Inferior parietal cortex (tissue), 1 donor: ENCODE results near the gene CLECL1.
A peak's percentile ranks its signal among the peaks of the same experiment; 100 is the strongest.
"Not testable (repeated sequence)": the region's sequence is repeated elsewhere in the genome, so short reads cannot be mapped to it uniquely, and the experiment has no call there.

ENCODE experiments used
- DNase-seq: peaks from one replicate; pipeline ENCODE4 v3.0.0-alpha.2; 2016; ENCODE audit errors: extremely low spot score

CLECL1 gene

DNA sequence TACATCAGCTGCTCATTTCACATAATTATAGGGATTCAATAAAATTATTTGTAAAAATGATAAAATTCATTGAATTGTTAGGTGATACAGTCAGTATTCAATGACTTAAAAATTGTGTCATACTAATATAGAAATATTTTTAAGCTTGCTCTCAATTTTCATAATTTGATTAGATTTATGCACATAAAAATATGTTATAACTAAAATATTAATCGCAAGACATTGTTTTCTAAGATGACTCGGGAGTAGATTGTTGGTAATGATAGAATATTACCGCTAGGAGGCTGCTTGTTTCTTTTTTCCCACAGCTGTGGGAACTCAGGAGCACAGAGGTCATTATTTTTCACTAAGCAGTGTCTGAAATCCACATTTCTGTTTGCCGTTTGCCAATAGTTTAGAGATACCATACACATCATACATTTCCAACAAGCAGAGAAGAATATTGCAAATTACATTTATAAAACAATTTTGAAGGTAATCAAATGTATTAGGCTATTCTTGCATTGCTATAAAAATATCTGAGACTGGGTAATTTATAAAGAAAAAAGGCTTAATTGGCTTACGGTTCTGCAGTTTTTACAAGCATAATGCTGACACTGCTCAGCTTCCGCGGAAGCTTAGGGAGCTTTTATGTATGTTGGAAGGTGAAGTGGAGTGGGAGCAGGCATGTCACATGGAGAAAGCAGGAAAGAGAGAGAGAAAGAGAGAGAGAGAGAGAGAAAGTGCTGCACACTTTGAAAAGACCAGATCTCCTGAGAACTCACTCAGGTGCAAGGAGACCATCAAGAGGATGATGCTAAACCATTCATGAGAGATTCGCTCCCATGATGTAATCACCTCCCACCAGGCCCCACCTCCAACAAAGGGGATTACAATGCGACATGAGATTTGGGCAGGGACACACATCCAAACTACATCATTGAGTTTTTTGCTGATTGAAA, 18.6 kb upstream of the CLECL1 start:
- DNase-seq = peak; percentile 36

GRCh38 chr12:9750276-9751203, 17.6 kb upstream of the CLECL1 start:
- DNase-seq = peak; percentile 88

DNA sequence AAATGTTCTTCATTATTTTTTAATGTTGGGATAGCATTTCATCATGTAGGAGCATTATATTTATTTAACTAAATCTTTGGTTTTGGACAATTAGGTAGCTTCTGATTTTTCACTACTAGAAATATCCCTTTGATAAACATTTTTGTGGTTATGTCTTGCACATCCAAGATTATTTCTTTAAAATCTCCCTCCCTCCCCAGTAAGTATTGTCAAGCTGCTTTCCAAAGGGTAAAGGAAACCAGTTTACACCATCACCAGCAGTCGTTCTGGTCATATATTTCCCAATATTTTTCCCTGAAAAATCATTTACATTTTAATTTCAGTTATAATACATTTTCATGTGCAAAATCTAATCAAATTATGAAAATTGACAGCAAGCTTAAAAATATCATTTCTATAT, 16.7 kb upstream of the CLECL1 start:
- DNase-seq = no peak

- no peak for DNase-seq
These were observed 12.3 kb upstream of the CLECL1 start for GRCh38 chr12:9745199-9745598.

GRCh38 chr12:9742661-9743060, 9.8 kb upstream of the CLECL1 start:
- no peak for DNase-seq

DNA sequence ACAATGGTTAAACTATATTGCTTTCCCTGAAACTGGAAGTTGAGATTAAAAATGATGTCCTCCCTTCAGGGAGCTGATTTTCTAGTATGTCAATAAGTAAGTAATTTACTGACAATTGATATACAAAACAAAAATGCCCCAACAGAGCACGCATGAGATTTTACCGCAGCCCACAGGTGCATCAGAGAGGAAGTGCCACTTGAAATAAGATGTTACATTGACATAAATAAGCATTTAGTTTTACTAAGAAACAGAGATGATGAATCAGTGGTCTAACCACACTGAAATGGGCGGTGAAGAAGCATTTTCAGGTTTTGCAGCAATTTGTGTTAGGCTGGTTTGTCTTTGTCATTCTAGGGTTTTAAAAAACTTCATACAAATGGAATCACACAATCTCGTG, 8.8 kb upstream of the CLECL1 start:
- no peak for DNase-seq

DNA sequence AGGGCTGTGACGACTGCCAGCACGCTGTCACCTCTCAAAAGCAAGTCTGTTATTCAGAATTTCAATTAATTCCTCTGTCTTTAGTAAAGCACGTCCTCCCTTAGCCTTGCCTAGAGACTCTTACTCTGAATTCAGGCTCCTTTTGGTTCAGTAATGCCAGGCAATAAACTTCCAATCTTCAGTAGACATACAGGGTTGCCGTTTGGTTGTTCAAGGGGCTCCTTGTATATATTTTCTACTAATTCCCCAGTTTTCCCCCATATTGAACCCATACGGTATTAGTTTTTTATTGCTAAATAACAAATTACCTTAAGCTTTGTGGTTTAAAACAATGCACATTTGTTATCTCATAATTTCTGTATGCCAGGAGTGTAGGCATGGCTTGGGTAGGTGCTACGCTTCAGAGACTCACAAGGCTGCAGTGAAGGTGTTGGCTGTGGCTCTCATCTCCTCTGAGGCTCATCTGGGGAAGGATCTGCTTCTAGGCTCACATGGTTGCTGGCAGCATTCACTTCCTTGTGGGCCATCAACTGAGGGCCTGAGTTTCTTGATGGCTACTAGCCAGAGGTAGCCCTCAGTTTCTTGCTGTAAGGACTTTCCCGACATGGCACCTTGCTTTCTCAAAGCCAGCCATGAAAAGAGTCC, 7.3 kb upstream of the CLECL1 start:
- no peak for DNase-seq

DNA sequence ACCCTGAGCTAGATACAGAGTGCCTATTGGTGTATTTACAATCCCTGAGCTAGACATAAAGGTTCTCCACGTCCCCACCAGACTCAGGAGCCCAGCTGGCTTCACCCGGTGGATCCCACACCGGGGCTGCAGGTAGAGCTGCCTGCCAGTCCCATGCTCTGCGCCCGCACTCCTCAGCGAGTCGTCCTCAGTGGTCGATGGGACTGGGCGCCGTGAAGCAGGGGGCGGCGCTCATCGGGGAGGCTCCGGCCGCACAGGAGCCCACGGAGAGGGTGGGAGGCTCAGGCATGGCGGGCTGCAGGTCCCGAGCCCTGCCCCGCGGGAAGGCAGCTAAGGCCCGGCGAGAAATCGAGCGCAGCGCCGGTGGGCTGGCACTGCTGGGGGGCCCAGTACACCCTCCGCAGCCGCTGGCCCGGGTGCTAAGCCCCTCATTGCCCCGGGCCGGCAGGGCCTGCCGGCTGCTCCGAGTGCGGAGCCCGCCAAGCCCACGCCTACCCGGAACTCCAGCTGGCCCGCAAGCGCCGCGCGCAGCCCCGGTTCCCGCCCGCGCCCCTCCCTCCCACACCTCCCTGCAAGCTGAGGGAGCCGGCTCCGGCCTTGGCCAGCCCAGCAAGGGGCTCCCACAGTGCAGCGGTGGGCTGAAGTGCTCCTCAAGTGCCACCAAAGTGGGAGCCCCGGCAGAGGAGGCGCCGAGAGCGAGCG, 6.7 kb upstream of the CLECL1 start:
- DNase-seq = not testable (repeated sequence)

GRCh38 chr12:9738905-9739304, 6.0 kb upstream of the CLECL1 start:
- not testable (repeated sequence) for DNase-seq

DNA sequence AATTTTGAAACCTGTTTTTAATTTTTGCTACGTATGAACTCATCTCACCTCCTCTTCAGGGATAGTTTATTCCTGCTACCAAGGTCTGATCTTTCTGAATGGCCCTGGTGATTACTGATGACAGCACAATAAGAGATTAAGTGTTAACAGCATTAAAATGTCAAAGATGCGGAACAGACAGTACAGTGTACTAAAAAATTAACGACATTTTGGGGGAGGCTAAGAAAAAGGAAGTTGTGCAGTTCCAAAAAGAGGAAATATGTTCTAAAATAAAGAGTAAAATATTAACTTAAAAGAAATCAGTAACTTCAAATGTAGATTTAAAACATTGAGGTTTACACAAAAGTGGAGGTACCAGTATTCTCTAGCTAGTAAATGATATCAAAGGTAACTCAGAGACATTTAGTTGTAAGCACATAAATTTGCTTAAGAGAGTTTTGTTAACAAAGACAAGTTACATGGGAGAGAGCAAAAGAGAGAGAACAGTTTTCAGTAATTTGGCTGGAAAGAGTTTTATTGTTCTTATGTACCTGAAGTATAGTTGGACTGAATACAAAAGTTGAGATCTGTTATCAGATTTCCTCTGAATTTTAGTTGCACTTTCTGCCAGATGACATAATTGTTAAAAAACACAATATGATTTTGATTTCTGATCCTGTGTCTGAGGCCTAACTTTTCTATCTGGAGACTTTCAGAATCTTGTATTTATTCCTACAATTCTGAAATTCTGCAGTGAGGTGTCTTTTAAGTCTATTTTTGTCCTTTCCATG, 4.2 kb upstream of the CLECL1 start:
- no peak for DNase-seq

DNA sequence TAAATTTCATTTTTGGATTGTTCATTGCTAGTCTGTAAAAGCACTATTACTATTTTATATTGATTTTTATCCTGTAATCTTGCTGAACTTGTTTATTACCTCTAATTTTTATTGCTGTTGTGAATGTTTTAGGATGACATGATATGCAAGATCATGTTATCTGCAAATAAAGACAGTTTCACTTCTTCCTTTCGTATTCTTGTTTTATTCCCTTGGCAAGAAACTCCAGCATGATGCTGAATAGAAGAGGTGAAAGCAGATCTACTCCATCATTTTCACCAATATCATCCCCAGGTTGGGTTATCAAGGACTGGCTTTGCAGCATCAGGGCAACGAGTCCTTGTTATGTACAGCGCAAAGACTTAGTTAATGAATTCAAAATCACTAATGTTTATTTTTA, 2.7 kb upstream of the CLECL1 start:
- DNase-seq = no peak

DNA sequence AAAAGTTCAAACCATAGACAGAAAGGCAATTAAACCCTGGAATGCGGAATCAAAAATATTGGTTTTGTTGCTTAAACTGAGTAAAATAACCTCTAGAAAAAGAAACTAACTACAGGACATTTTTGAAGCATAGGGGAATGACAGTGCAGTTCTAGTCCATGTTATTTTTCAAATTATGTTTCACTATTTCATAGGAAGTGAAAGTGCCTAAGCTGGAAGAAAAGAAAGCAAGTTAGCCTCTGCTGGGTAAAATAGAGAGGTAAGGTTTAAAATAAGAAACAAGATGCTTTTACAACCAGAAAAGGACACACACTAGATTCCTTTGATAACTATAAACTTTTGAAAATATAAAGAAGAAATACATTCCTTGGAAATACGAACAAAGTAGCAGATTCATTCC, 1.1 kb downstream of the CLECL1 start:
- DNase-seq = no peak

DNA sequence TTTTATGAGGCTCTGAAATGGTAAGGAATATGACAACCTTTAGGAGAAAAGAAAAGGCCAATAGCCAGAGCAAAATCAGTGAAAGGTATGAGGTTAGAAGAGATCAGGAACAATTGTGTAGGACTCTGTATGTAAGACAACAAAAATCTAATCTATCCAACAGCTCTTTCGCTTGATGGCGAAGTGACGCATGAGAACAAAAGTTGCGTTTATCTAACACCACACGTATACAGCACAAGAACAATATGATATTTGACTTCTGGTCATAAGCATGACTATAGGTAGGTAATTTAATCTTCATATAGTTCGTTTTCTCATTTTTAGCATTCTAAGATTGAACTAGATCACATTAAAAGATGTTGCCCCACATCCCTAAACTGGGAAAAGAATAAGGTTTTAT, 1.5 kb downstream of the CLECL1 start:
- no peak for DNase-seq

DNA sequence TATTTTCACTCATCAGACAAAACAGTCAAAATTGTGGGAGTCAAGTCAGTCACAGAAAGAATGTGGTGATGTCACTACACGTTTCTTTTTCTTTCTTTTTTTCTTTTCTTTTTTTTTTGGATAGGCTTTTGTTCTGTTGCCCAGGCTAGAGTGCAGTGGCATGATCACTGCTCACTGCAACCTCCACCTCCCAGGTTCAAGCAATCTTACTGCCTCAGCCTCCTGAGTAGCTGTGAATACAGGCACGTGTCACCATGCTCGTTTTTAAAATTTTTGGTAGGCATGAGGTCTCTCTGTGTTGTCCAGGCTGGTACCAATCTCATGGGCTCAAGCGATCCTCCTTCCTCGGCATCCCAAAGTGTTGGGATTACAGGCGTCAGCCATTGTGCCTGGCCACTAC, 2.3 kb downstream of the CLECL1 start:
- no peak for DNase-seq

- no peak for DNase-seq
These were observed 2.9 kb downstream of the CLECL1 start for GRCh38 chr12:9730011-9730410.

- DNase-seq = no peak
These were observed 3.8 kb downstream of the CLECL1 start for GRCh38 chr12:9729082-9729481.

DNA sequence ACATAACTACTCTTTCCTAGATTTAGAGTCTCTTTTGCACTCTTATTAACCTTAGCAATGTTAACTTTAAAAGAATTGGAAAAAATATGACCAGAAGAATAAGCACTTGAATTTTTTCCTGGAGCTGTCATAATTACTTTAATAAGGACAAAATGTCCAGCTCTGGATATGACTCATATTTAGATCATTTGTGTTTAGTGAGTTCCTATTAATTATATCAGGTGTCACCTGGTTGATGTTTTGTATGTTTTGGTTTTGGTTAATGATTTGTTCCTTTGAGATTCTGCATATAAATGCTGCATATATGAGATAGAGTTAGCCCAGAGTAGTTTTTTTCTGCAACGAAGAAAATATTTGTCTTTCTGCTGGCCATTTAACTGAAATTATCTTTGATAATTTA, 5.1 kb downstream of the CLECL1 start:
- no peak for DNase-seq

DNA sequence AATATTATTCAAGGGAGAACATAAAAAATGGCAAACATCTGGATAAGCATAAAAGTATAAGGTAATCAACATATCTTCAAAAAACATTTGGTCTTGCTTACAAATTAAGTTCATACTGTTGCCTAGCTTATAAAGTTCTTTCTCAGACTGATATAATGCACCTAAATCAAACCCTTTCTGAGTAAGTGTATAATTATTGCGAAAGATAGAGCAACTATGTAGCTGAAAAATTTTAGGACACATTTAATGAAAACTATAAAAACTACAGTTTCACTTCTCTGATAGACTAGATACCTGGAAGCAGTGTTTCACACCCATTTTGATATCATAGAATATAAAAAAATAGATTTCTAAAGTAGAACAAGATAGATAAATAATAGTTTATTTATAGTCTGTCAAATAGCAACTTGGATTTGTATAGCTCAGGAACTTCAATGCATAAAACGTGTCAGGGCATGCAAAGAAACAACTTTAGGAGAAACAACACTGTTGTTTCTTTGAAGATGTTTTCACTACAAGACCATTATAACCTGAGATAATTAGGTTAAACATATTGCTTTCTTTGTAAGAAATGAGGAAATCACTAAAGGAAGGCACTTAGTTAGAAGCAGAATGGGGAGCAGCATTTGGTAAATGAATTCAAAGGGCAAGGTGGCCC, 7.6 kb downstream of the CLECL1 start:
- DNase-seq = no peak

GRCh38 chr12:9724023-9724422, 8.9 kb downstream of the CLECL1 start:
- no peak for DNase-seq

DNA sequence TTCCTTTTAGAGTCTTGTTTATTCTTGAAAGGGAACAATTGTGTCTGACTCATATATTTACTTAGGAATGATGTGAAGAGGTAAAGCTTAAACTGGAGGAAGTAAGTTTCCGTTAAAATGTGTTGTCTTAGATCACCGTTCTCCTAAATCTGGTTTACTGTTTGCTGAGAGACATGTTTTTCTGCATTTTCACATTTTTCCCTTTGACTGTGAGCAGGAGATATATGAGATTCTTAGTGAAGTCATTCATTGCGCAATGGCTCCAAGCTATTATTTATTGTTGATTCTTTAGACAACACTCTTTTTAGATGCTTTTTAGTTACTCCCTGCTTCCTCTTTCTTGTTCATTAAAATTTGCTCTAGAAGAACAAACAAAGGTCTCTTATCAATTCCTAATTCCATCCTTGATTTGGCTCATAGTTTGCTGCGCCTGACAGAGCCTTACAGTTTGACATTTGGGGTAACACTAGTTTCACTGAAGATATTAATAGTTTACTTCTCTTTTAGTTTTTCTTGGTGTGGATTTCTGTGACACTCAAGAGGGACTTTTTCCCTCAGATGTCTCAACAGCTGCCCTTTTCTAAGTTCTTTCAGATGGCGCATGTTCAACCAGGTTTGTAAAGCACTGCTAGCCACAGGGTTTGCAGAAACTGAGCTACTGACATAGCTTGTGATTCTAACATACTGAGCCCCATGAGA, 11.4 kb downstream of the CLECL1 start:
- no peak for DNase-seq
